GM12875 (cell line): ENCODE data around the gene CACYBP.

Experiments
- H3K4me3 ChIP-seq: one replicate; pipeline ENCODE4 v1.5.1; 2011; ENCODE audit warnings: low read depth, low read length, control low read depth
- CTCF ChIP-seq: IDR thresholded peaks from 2 replicates; pipeline ENCODE4 v1.5.1; 2011; ENCODE audit warnings: low read depth, mild to moderate bottlenecking, control low read depth, inconsistent platforms, low read length, moderate library complexity, borderline replicate concordance; ENCODE audit not compliant: insufficient read depth

Gene CACYBP

GRCh38 chr1:174965362-174966007, 34.3 kb upstream of the CACYBP start:
- H3K4me3 ChIP-seq = no peak overlapping the region
- no peak for TF ChIP-seq CTCF

- TF ChIP-seq CTCF = no peak
- H3K4me3 ChIP-seq = no peak overlapping the region
Measured at GRCh38 chr1:174966008-174966572, 33.7 kb upstream of the CACYBP start.

- no peak overlapping the region for H3K4me3 ChIP-seq
- TF ChIP-seq CTCF = no peak
Measured at GRCh38 chr1:174967845-174968705, 31.7 kb upstream of the CACYBP start.

- no peak for TF ChIP-seq CTCF
- no peak overlapping the region for H3K4me3 ChIP-seq
Measured at GRCh38 chr1:174968750-174969244, 30.9 kb upstream of the CACYBP start.

- no peak overlapping the region for H3K4me3 ChIP-seq
- no peak for TF ChIP-seq CTCF
Measured at GRCh38 chr1:174969977-174970376, 29.8 kb upstream of the CACYBP start.

GRCh38 chr1:174971466-174971865, 28.3 kb upstream of the CACYBP start:
- no peak for TF ChIP-seq CTCF
- no peak overlapping the region for H3K4me3 ChIP-seq
